HFFc6 (cell line): ENCODE measurements around the gene LRRC18. TPM values are rescaled to one million over a fixed set of nuclear protein-coding genes. Genes with fewer than 3 reads are reported as not detected.

Source experiments
- DNase-seq: peaks from one replicate; pipeline ENCODE4 v3.0.0-alpha.2; 2018
- H3K27ac Mint-ChIP-seq: 2 replicates; pipeline ENCODE4 v1.8.0; 2020; ENCODE audit warnings: mild to moderate bottlenecking, mixed read lengths
- H3K27me3 Mint-ChIP-seq: 2 replicates; pipeline ENCODE4 v1.8.0; 2021; ENCODE audit warnings: mild to moderate bottlenecking, moderate library complexity, mixed read lengths; ENCODE audit not compliant: insufficient read depth
- H3K36me3 Mint-ChIP-seq: 2 replicates; pipeline ENCODE4 v1.8.0; 2021; ENCODE audit warnings: low read depth, mixed read lengths
- H3K4me1 Mint-ChIP-seq: 2 replicates; pipeline ENCODE4 v1.8.0; 2020; ENCODE audit warnings: low read depth, mixed read lengths
- H3K4me3 Mint-ChIP-seq: 2 replicates; pipeline ENCODE4 v1.8.0; 2020; ENCODE audit warnings: mild to moderate bottlenecking, moderate library complexity, mixed read lengths
- H3K9me3 Mint-ChIP-seq: 2 replicates; pipeline ENCODE4 v1.8.0; 2020; ENCODE audit warnings: mild to moderate bottlenecking, mixed read lengths
- total RNA-seq, 6 experiments: library from RNA; stranded (reverse); fragmentation: NEBNext Ultra II Directional; extraction: Animal tissue kit (Norgen Biotek cat#: 25700); gene quantifications; 2 replicates in 1 of 6; 3 replicates in 5 of 6; pipeline ENCODE4 v1.2.3, GENCODE V29; 2021
- TF ChIP-seq, protein P1 (sequence below): fragments of 200-600 bp; sonication (generic); IDR thresholded peaks from 2 replicates; pipeline ENCODE4 v1.5.0; 2021; ENCODE audit warnings: antibody characterized with exemption, mild to moderate bottlenecking

Gene LRRC18
- total RNA-seq, 6 experiments from 2014 or later: not detected

DNA sequence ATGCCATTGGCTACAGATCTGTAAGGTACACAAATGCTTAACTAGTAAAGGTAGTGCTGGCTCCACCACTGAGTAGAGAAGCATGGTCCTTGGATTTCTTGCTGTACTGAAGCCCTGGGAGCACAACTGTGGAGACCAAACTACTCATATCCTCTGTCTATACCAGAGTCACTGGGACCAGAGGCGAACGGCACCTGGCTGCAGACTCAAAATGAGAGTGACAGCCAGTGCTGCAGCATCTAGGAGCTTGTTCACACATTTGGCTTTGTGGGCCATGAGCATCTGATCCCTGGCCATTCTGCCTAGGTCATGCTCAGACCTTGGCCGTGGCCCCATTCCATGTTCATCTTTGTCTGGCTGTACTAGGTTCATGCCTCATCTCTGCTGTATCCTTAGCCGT, 31.9 kb downstream of the LRRC18 start:
- Mint-ChIP-seq H3K27ac (no peak overlapping the region), H3K4me1 (no peaks in the 10 kb centered on the region), H3K9me3 (no peaks in the 10 kb centered on the region), H3K27me3 (peaks cover 11% of the 10 kb centered on the region), H3K36me3 (no peaks in the 10 kb centered on the region), H3K4me3 (no peak overlapping the region)
- no peak for DNase-seq
- TF ChIP-seq, protein P1, sequence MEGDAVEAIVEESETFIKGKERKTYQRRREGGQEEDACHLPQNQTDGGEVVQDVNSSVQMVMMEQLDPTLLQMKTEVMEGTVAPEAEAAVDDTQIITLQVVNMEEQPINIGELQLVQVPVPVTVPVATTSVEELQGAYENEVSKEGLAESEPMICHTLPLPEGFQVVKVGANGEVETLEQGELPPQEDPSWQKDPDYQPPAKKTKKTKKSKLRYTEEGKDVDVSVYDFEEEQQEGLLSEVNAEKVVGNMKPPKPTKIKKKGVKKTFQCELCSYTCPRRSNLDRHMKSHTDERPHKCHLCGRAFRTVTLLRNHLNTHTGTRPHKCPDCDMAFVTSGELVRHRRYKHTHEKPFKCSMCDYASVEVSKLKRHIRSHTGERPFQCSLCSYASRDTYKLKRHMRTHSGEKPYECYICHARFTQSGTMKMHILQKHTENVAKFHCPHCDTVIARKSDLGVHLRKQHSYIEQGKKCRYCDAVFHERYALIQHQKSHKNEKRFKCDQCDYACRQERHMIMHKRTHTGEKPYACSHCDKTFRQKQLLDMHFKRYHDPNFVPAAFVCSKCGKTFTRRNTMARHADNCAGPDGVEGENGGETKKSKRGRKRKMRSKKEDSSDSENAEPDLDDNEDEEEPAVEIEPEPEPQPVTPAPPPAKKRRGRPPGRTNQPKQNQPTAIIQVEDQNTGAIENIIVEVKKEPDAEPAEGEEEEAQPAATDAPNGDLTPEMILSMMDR: no peak

- Mint-ChIP-seq H3K27me3 (peaks cover 9% of the 10 kb centered on the region), H3K4me3 (no peak overlapping the region), H3K36me3 (no peaks in the 10 kb centered on the region), H3K9me3 (no peaks in the 10 kb centered on the region), H3K4me1 (no peaks in the 10 kb centered on the region), H3K27ac (no peak overlapping the region)
- TF ChIP-seq, protein P1: no peak
- DNase-seq: no peak
These were observed 32.8 kb downstream of the LRRC18 start for GRCh38 chr10:48906841-48907240.

- Mint-ChIP-seq H3K27ac (no peak overlapping the region), H3K4me1 (no peaks in the 10 kb centered on the region), H3K9me3 (no peaks in the 10 kb centered on the region), H3K36me3 (no peaks in the 10 kb centered on the region), H3K4me3 (no peak overlapping the region), H3K27me3 (peaks cover 14% of the 10 kb centered on the region)
- TF ChIP-seq, protein P1: no peak
- no peak for DNase-seq
These were observed 34.3 kb downstream of the LRRC18 start for GRCh38 chr10:48905311-48905710.

- TF ChIP-seq, protein P1: no peak
- Mint-ChIP-seq H3K4me1 (no peaks in the 10 kb centered on the region), H3K4me3 (no peak overlapping the region), H3K36me3 (no peaks in the 10 kb centered on the region), H3K9me3 (no peaks in the 10 kb centered on the region), H3K27ac (no peak overlapping the region), H3K27me3 (peaks cover 14% of the 10 kb centered on the region)
- no peak for DNase-seq
These were observed 34.8 kb downstream of the LRRC18 start for GRCh38 chr10:48904861-48905260.

- Mint-ChIP-seq H3K4me1 (no peaks in the 10 kb centered on the region), H3K9me3 (no peaks in the 10 kb centered on the region), H3K27me3 (peaks cover 16% of the 10 kb centered on the region), H3K4me3 (no peak overlapping the region), H3K36me3 (no peaks in the 10 kb centered on the region), H3K27ac (no peak overlapping the region)
- DNase-seq: no peak
- TF ChIP-seq, protein P1: no peak
These were observed 36.5 kb downstream of the LRRC18 start for GRCh38 chr10:48903151-48903550.

- Mint-ChIP-seq H3K27me3 (peaks cover 20% of the 10 kb centered on the region), H3K27ac (no peak overlapping the region), H3K4me1 (no peaks in the 10 kb centered on the region)
These were observed 37.5 kb downstream of the LRRC18 start for GRCh38 chr10:48902096-48902495.

More at GRCh38 chr10:48902096-48902495, 37.5 kb downstream of the LRRC18 start:
- Mint-ChIP-seq H3K36me3 (no peaks in the 10 kb centered on the region), H3K9me3 (no peaks in the 10 kb centered on the region), H3K4me3 (no peak overlapping the region)
- TF ChIP-seq, protein P1: no peak
- DNase-seq: no peak
